ENCODE results near the gene GPRC6A.

GPRC6A gene

DNA sequence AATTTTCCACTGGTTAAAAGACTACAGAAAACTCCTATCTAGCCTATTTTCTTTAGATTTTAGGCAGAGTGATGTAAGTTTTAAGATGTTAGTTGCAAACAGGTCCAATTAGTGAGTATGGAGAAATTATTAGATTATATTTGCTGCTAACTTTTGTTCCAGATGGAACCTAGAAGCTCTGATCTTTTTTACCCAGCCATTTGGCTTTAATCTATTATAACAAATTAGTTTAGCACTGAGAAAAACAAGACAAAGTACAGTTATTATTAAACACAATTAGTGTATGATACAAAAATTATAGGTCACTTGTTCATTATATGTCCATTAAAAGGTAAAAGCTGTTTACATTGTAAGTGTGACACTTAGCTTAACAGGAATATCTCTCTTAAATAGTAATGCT, 65.8 kb downstream of the GPRC6A start:
- Histone ChIP-seq H3K4me3 (ENCODE audit: low read depth, low read length) (no peak overlapping the region), H3K36me3 (ENCODE audit: control insufficient read depth, insufficient read depth, low read length) (no peaks in the 10 kb centered on the region), H3K27me3 (ENCODE audit: control insufficient read depth, insufficient read depth, low read length) (peaks cover 3% of the 10 kb centered on the region), H2AFZ (no peak overlapping the region), H3K79me2 (no peaks in the 10 kb centered on the region), H3K4me2 (ENCODE audit: low read length) (no peak overlapping the region), H3K9me3 (ENCODE audit: control insufficient read depth, low read length) (no peaks in the 10 kb centered on the region), H3K9ac (no peak overlapping the region), H3K27ac (no peak overlapping the region), H3K4me1 (no peaks in the 10 kb centered on the region)
- TF ChIP-seq, protein P1, sequence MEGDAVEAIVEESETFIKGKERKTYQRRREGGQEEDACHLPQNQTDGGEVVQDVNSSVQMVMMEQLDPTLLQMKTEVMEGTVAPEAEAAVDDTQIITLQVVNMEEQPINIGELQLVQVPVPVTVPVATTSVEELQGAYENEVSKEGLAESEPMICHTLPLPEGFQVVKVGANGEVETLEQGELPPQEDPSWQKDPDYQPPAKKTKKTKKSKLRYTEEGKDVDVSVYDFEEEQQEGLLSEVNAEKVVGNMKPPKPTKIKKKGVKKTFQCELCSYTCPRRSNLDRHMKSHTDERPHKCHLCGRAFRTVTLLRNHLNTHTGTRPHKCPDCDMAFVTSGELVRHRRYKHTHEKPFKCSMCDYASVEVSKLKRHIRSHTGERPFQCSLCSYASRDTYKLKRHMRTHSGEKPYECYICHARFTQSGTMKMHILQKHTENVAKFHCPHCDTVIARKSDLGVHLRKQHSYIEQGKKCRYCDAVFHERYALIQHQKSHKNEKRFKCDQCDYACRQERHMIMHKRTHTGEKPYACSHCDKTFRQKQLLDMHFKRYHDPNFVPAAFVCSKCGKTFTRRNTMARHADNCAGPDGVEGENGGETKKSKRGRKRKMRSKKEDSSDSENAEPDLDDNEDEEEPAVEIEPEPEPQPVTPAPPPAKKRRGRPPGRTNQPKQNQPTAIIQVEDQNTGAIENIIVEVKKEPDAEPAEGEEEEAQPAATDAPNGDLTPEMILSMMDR (IDR thresholded peaks at IDR 0.05), result no peak

DNA sequence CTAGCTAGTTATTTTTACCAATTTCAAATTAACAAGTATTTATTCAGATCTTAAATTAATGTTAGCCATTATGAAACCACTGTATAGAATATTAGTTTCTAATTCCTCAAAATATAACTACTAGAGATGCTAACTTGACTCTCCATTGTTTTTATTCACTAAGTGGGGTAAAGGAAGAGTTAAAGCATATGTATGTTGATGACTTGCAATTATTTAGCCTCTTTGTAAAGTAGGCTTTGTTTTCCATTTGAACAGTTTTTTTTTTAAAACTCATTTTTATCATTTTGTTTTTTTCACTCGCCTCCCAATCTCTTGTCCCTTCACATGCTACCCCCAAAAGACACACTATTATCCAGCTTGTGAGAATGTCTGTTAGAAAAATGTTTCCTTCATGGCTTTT, 66.6 kb downstream of the GPRC6A start:
- Histone ChIP-seq H3K4me2 (ENCODE audit: low read length) (no peak overlapping the region), H3K4me3 (ENCODE audit: low read depth, low read length) (no peak overlapping the region), H3K79me2 (no peaks in the 10 kb centered on the region), H3K27ac (no peak overlapping the region), H3K36me3 (ENCODE audit: control insufficient read depth, insufficient read depth, low read length) (no peaks in the 10 kb centered on the region), H3K27me3 (ENCODE audit: control insufficient read depth, insufficient read depth, low read length) (peaks cover 3% of the 10 kb centered on the region), H2AFZ (no peak overlapping the region), H3K9me3 (ENCODE audit: control insufficient read depth, low read length) (no peaks in the 10 kb centered on the region), H3K4me1 (no peaks in the 10 kb centered on the region), H3K9ac (no peak overlapping the region)
- TF ChIP-seq, protein P1 (IDR thresholded peaks at IDR 0.05), result no peak

DNA sequence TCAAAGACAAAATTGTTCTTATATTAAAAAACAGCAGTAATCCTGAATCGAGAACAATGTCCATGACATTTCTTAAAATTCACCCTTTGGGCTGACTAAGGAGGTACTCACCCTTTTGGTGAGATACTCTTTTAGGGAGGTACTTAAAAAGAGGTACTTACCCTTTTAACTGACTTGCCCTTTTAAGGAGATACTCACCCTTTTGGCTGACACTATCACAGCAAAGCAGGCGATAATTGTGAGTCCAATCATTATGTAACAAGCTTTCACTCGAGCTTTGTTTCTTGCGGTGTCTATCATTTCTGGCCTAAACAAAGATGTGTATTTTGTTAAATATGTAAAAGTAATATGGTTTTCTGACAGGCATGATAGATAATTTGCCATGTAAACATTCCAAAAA, 67.1 kb downstream of the GPRC6A start:
- Histone ChIP-seq H3K9ac (no peak overlapping the region), H3K4me3 (ENCODE audit: low read depth, low read length) (no peak overlapping the region), H3K36me3 (ENCODE audit: control insufficient read depth, insufficient read depth, low read length) (no peaks in the 10 kb centered on the region), H2AFZ (no peak overlapping the region), H3K27me3 (ENCODE audit: control insufficient read depth, insufficient read depth, low read length) (peaks cover 3% of the 10 kb centered on the region), H3K4me1 (no peaks in the 10 kb centered on the region), H3K4me2 (ENCODE audit: low read length) (no peak overlapping the region), H3K27ac (no peak overlapping the region), H3K79me2 (no peaks in the 10 kb centered on the region), H3K9me3 (ENCODE audit: control insufficient read depth, low read length) (no peaks in the 10 kb centered on the region)
- TF ChIP-seq, protein P1 (IDR thresholded peaks at IDR 0.05), result no peak

DNA sequence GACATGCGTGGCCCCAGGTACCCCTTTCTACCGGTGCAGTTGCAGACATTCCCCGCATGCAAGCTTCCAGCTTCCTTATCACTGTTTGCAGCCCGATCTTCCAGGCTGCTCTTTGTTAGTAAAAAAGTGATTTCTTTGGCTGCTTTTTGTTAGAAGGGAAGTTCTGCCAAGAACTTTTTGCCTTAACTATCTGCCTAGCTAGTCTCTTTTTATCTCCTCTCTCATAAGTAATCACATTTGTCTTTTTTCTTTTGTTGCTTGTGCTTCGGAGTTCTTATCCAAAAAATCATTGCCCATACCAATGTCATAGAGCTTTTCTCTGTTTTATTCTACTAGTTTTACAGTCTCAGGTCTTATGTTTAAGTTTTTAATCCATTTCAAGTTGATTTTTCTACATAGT, 83.7 kb downstream of the GPRC6A start:
- no peaks in the 10 kb centered on the region for H3K36me3 ChIP-seq (ENCODE audit: control insufficient read depth, insufficient read depth, low read length)
- TF ChIP-seq, protein P1 (IDR thresholded peaks at IDR 0.05), result no peak
- no peak overlapping the region for H3K9ac ChIP-seq
- no peak overlapping the region for H2AFZ ChIP-seq
- no peaks in the 10 kb centered on the region for H3K79me2 ChIP-seq
- H3K9me3 ChIP-seq (ENCODE audit: control insufficient read depth, low read length), result no peaks in the 10 kb centered on the region
- H3K4me2 ChIP-seq (ENCODE audit: low read length), result no peak overlapping the region
- no peaks in the 10 kb centered on the region for H3K27me3 ChIP-seq (ENCODE audit: control insufficient read depth, insufficient read depth, low read length)
- H3K27ac ChIP-seq, result no peak overlapping the region
- no peak overlapping the region for H3K4me3 ChIP-seq (ENCODE audit: low read depth, low read length)
- no peaks in the 10 kb centered on the region for H3K4me1 ChIP-seq

All from parathyroid adenoma (tissue), 2 donors.